ENCODE results near the gene ABI3BP. TPM values are rescaled to one million over a fixed set of nuclear protein-coding genes. Genes with fewer than 3 reads are reported as not detected.
A peak's percentile ranks its signal among the peaks of the same experiment; 100 is the strongest.

The ABI3BP gene
- total and polyA plus RNA-seq, 10 of the 15 experiments (the other 5 are each of a cell fraction or from before 2014, with no cell fraction given): 0.03 to 0.42 (median 0.11) TPM; not detected in 4

DNA sequence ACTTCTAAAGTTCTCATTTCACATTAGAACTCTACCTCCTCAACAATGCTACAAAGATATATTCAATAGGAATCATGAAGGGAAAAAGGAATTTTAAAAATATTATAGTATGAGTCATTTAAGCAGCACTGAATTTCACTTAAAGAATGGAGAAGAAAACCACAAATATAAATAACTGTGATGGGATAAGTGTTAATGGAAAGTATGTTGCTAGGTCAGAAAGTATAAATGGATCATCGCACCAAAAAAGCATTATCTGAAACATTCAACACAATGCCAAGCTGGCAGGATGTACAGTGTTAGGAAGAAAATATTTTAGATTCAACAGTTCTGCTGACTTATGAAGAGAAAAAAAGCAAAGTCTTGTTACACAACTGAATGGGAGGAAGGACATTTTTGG lies 182.6 kb downstream of the ABI3BP start (continued):
- TF ChIP-seq, protein P1, sequence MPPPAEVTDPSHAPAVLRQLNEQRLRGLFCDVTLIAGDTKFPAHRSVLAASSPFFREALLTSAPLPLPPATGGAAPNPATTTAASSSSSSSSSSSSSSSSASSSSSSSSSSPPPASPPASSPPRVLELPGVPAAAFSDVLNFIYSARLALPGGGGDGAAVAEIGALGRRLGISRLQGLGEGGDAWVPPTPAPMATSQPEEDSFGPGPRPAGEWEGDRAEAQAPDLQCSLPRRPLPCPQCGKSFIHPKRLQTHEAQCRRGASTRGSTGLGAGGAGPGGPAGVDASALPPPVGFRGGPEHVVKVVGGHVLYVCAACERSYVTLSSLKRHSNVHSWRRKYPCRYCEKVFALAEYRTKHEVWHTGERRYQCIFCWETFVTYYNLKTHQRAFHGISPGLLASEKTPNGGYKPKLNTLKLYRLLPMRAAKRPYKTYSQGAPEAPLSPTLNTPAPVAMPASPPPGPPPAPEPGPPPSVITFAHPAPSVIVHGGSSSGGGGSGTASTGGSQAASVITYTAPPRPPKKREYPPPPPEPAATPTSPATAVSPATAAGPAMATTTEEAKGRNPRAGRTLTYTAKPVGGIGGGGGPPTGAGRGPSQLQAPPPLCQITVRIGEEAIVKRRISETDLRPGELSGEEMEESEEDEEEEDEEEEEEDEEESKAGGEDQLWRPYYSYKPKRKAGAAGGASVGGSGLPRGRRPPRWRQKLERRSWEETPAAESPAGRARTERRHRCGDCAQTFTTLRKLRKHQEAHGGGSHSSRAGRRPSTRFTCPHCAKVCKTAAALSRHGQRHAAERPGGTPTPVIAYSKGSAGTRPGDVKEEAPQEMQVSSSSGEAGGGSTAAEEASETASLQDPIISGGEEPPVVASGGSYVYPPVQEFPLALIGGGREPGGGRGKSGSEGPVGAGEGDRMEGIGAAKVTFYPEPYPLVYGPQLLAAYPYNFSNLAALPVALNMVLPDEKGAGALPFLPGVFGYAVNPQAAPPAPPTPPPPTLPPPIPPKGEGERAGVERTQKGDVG (CRISPR knock-in tag; IDR thresholded peaks at IDR 0.05): no peak
- TF ChIP-seq ZNF384 (IDR thresholded peaks at IDR 0.05; ENCODE audit: borderline replicate concordance, low read depth, low read length) (no peak), YBX1 (IDR thresholded peaks at IDR 0.05) (no peak), NRF1 (conservative IDR thresholded peaks at IDR 0.05; ENCODE audit: low read depth, low read length) (no peak), TARDBP (IDR thresholded peaks at IDR 0.05; ENCODE audit: borderline replicate concordance) (no peak), JUND (IDR thresholded peaks at IDR 0.05; ENCODE audit: low read depth, low read length) (no peak), SUPT20H (IDR thresholded peaks at IDR 0.05; ENCODE audit: borderline replicate concordance, control insufficient read depth, low read depth, low read length) (no peak), KAT2A (conservative IDR thresholded peaks at IDR 0.05; ENCODE audit: control insufficient read depth, low read depth, low read length) (no peak)

- 2% methylated on average over 2 of the region's 2 CpGs for WGBS (ENCODE audit: insufficient coverage, insufficient replicate concordance, low lambda C conversion rate, missing lambda C conversion rate)
- RAD21 ChIA-PET (ENCODE audit: unreplicated experiment): no interaction called here
- FAIRE-seq: no peak
- no peak for TF ChIP-seq RELB (IDR thresholded peaks at IDR 0.05; ENCODE audit: low read depth)
- no peak for TF ChIP-seq IKZF2 (IDR thresholded peaks at IDR 0.05)
- TF ChIP-seq LARP7 (IDR thresholded peaks at IDR 0.05): no peak
- TF ChIP-seq CHD2 (IDR thresholded peaks at IDR 0.05; ENCODE audit: borderline replicate concordance, low read depth, low read length): no peak
- TF ChIP-seq RAD51 (IDR thresholded peaks at IDR 0.05): no peak
- no peak for TF ChIP-seq MYB (IDR thresholded peaks at IDR 0.05; ENCODE audit: borderline replicate concordance, low read depth, low read length)
- no peak for TF ChIP-seq HDGF (IDR thresholded peaks at IDR 0.05)
- no peak for TF ChIP-seq CEBPB (IDR thresholded peaks at IDR 0.05; ENCODE audit: borderline replicate concordance in 1 of 2, low read depth in 2 of 2, low read length in 2 of 2)
- TF ChIP-seq, protein P2, sequence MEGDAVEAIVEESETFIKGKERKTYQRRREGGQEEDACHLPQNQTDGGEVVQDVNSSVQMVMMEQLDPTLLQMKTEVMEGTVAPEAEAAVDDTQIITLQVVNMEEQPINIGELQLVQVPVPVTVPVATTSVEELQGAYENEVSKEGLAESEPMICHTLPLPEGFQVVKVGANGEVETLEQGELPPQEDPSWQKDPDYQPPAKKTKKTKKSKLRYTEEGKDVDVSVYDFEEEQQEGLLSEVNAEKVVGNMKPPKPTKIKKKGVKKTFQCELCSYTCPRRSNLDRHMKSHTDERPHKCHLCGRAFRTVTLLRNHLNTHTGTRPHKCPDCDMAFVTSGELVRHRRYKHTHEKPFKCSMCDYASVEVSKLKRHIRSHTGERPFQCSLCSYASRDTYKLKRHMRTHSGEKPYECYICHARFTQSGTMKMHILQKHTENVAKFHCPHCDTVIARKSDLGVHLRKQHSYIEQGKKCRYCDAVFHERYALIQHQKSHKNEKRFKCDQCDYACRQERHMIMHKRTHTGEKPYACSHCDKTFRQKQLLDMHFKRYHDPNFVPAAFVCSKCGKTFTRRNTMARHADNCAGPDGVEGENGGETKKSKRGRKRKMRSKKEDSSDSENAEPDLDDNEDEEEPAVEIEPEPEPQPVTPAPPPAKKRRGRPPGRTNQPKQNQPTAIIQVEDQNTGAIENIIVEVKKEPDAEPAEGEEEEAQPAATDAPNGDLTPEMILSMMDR (IDR thresholded peaks at IDR 0.05 in 2 of 3, conservative IDR thresholded peaks at IDR 0.05 in 1 of 3; ENCODE audit: control insufficient read depth in 2 of 3, extremely low read depth in 1 of 3, insufficient read depth in 1 of 3, low read depth in 3 of 3, low read length in 3 of 3): no peak
Measured at GRCh38 chr3:100804631-100805030, 188.6 kb downstream of the ABI3BP start.

More at GRCh38 chr3:100804631-100805030, 188.6 kb downstream of the ABI3BP start:
- DNase-seq (ENCODE audit: low read depth, low spot score): no peak
- H3K4me3 ChIP-seq: no peak overlapping the region
- SMC1A ChIA-PET (ENCODE audit: uncharacterized antibody, unreplicated experiment): interaction anchor here (1.0 to 1.6 kb wide), 3 partner anchors 14 to 63 kb away, joined by 3 to 4 read pairs (median 3); no protein-coding TSS in a partner anchor
- in situ Hi-C loops (cut with MboI) (no loop called here), intact Hi-C loops (cut with micrococcal nuclease; ENCODE audit: unreplicated experiment) (no loop called here)
- no peaks in the 10 kb centered on the region for H3K79me2 ChIP-seq (ENCODE audit: control insufficient read depth, insufficient read depth, low read length)
- H3K9ac ChIP-seq (ENCODE audit: control insufficient read depth, insufficient read depth, low read length): no peak overlapping the region
- H3K4me2 ChIP-seq (ENCODE audit: control insufficient read depth, insufficient read depth): no peak overlapping the region
- ATAC-seq: peak; percentile 66
- BruUV-seq (replicated peaks): no TSS peak
- H3K4me1 ChIP-seq (ENCODE audit: control insufficient read depth, insufficient read depth, low read length): no peaks in the 10 kb centered on the region
- no peaks in the 10 kb centered on the region for H3K36me3 ChIP-seq (ENCODE audit: control insufficient read depth in 2 of 2, insufficient read depth in 2 of 2, low read length in 1 of 2)
- H4K20me1 ChIP-seq (ENCODE audit: control insufficient read depth, insufficient read depth): no peaks in the 10 kb centered on the region
- CTCF ChIA-PET: interaction anchor here (0.6 to 2.2 kb wide), 2 partner anchors 8 to 85 kb away, joined by 4 to 9 read pairs; no protein-coding TSS in a partner anchor
- H3K27me3 ChIP-seq (replicated peaks in 1 of 2; ENCODE audit: control insufficient read depth in 2 of 2, insufficient read depth in 2 of 2, low read length in 1 of 2): peaks cover 0 to 3% of the 10 kb centered on the region in 2 experiments; a peak in 1 of 4 replicates
- POLR2A ChIA-PET: no interaction called here
- H3K27ac ChIP-seq (ENCODE audit: control insufficient read depth, insufficient read depth): no peak overlapping the region
- peaks cover 2% of the 10 kb centered on the region; the same call in 1 of the 3 replicates for H3K9me3 ChIP-seq (replicated peaks; ENCODE audit: control insufficient read depth, insufficient read depth, low read length)
- no peak overlapping the region for H2AFZ ChIP-seq (ENCODE audit: control insufficient read depth, low read depth, low read length)
